Gastrocnemius medialis (tissue), 4 donors: ENCODE results near the gene ZNF574. TPM values are rescaled to one million over a fixed set of nuclear protein-coding genes. Genes with fewer than 3 reads are reported as not detected.

Source experiments
- ATAC-seq, 2 donors: fragments of 150-250 bp; one replicate each; pipeline ENCODE4 v1.9.1; 2016
- DNase-seq, 2 donors: peaks; one replicate each; pipeline ENCODE4 v3.0.0-alpha.2; 2019
- H3K27ac ChIP-seq, 4 donors: fragments of 200-600 bp; sonication (generic); 1 replicate in 1 of 4; 2 replicates in 3 of 4; pipeline ENCODE4 v1.5.1; 2016 to 2018; ENCODE audit warnings: mild to moderate bottlenecking in 2 of 4, moderate library complexity in 1 of 4
- H3K27me3 ChIP-seq, 3 donors: fragments of 200-600 bp; sonication (generic) in 2 of 3; 1 replicate in 1 of 3; 2 replicates in 2 of 3; pipeline versions ENCODE4 v1.5.1 to v1.6.0; 2016 to 2019; ENCODE audit warnings: mild to moderate bottlenecking in 1 of 3, moderate library complexity in 1 of 3
- H3K36me3 ChIP-seq, 2 donors: fragments of 200-600 bp; sonication (generic) in 1 of 2; one replicate each; pipeline ENCODE4 v1.5.1; 2017 to 2018
- H3K4me1 ChIP-seq, 2 donors: fragments of 200-600 bp; sonication (generic) in 1 of 2; one replicate each; pipeline ENCODE4 v1.5.1; 2016 to 2017; ENCODE audit warnings: mild to moderate bottlenecking in 2 of 2
- H3K4me3 ChIP-seq, 4 donors: fragments of 200-600 bp; sonication (generic) in 3 of 4; 1 replicate in 1 of 4; 2 replicates in 3 of 4; pipeline ENCODE4 v1.5.1; 2016 to 2019; ENCODE audit warnings: mild to moderate bottlenecking in 2 of 4
- H3K9me3 ChIP-seq, 3 donors: fragments of 200-600 bp; sonication (generic) in 2 of 3; 1 replicate in 1 of 3; 2 replicates in 2 of 3; pipeline ENCODE4 v1.5.1; 2016 to 2019
- CTCF ChIP-seq, 5 experiments: fragments of 450-650 bp in 3 of 5; fragments of 200-600 bp in 2 of 5; sonication (generic) in 2 of 5; IDR thresholded peaks in 4 of 5; conservative IDR thresholded peaks in 1 of 5; 1 replicate in 4 of 5; 2 replicates in 1 of 5; pipeline ENCODE4 v1.5.1; 2016 to 2019; ENCODE audit warnings: antibody characterized with exemption in 5 of 5, mild to moderate bottlenecking in 3 of 5, moderate library complexity in 3 of 5
- POLR2A ChIP-seq, 2 donors: fragments of 450-650 bp; IDR thresholded peaks; one replicate each; pipeline ENCODE4 v1.6.1; 2017; ENCODE audit warnings: antibody characterized with exemption in 2 of 2, mild to moderate bottlenecking in 2 of 2, moderate library complexity in 2 of 2
- in situ Hi-C, 4 donors: fragments of 200-750 bp; cut with MboI; loops; one replicate each; pipeline versions ENCODE4 v1.15.0 to v1.8.0; 2017; ENCODE audit warnings: low sequenced_read_pairs in 4 of 4
- intact Hi-C: fragments of 100-400 bp; cut with DNase I; formaldehyde crosslinking; loops from one replicate; pipeline ENCODE4 v1.15.1; 2023; ENCODE audit warnings: low total_unique reads
- total RNA-seq, 4 donors: library from RNA; depleted of rRNA; stranded (reverse); fragments of >200 nt; gene quantifications; one replicate each; pipeline versions ENCODE4 v1.1.0 to v1.2.3, GENCODE V29; 2016

Gene ZNF574
- total RNA-seq, 4 donors from 2014 or later: 10.8 to 15.1 (median 13.8) TPM

GRCh38 chr19:42083537-42083936 lies 7.6 kb downstream of the ZNF574 start:
- no peak for TF ChIP-seq CTCF (IDR thresholded peaks at IDR 0.05 in 4 of 5, conservative IDR thresholded peaks at IDR 0.05 in 1 of 5)
- TF ChIP-seq POLR2A (IDR thresholded peaks at IDR 0.05): no peak
- in situ Hi-C loops (no loop called here), intact Hi-C loops (no loop called here)
- ATAC-seq: no peak
- no peak overlapping the region for H3K27ac ChIP-seq
- DNase-seq: no peak
- H3K9me3 ChIP-seq: no peaks in the 10 kb centered on the region
- no peaks in the 10 kb centered on the region for H3K4me1 ChIP-seq
- H3K4me3 ChIP-seq: no peak overlapping the region
- no peaks in the 10 kb centered on the region for H3K27me3 ChIP-seq
- peaks cover 0 to 37% of the 10 kb centered on the region in 2 donors for H3K36me3 ChIP-seq

DNA sequence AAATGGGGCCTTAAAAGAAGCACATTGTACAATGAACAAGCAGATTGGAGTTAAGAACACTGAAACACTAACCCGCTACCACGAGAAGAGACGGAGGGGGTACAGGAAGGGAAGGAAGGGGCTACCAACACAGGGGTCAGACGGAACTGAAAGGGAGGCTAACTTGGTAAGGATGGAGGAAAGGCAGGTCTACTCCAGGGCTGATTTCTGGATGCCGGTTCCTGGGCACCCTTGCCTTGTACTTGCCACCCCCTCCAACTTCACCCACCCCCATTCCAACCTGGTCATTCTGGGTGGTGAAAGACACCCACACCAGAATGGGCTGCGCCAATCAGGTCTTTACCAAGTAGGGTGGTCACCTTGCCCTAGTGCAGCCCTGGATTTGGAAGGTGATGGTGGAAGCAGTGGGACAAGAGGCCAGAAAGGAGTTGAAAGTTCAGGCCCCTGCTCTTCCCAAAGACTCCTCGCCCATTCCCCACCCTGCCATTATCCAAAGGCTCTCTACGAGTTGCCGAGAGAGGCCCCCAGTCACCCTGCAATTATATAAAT lies 10.3 kb downstream of the ZNF574 start:
- no peak for TF ChIP-seq CTCF (IDR thresholded peaks at IDR 0.05 in 4 of 5, conservative IDR thresholded peaks at IDR 0.05 in 1 of 5)
- TF ChIP-seq POLR2A (IDR thresholded peaks at IDR 0.05): no peak
- intact Hi-C loops (no loop called here), in situ Hi-C loops (no loop called here)
- DNase-seq (no peak), ATAC-seq (no peak)
- no peak overlapping the region for H3K27ac ChIP-seq
- H3K36me3 ChIP-seq: peaks cover 0 to 9% of the 10 kb centered on the region in 2 donors
- H3K27me3 ChIP-seq: no peaks in the 10 kb centered on the region
- no peak overlapping the region for H3K4me3 ChIP-seq
- H3K9me3 ChIP-seq: no peaks in the 10 kb centered on the region
- H3K4me1 ChIP-seq: no peaks in the 10 kb centered on the region

DNA sequence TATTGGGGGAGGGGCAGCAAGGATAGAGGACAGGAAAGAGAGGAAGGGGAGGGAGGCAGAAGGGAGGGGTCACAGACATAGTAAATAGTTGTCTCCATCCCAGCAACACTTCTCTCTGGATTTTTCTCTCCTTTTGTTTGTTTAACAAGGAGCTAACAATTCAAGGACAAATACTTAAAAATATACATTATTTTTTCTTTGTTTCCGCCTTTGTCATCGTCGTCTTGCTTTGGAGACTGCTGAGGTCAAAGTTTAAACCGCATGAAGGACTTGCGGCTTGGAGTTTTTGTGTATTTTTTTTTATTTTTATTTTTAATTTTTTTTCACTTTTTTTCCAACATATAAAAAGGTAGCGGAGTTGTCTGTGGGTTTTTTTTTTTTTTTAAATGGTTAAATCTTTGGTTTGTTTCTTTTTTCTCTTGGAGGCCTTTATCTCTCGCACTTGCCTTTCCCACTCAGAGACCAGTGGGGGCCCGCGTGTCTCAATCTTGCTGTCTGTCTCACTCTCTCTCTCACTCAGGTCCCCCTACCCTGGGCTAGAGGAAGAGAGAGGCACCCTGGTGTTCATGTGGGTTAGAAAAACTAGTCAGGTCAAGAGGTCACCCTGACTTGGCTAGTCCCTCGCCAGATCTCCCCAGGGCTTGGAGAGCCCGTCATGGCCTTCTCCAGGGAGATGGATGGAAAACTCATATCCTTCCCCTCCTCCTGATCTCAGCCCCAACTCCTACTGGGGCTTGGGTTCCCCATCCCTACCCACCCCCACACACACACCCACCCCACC lies 11.0 kb downstream of the ZNF574 start:
- Histone ChIP-seq H3K4me1 (no peaks in the 10 kb centered on the region), H3K4me3 (no peak overlapping the region), H3K27ac (no peak overlapping the region), H3K36me3 (peaks cover 0 to 6% of the 10 kb centered on the region in 2 donors), H3K9me3 (no peaks in the 10 kb centered on the region), H3K27me3 (no peaks in the 10 kb centered on the region)
- ATAC-seq: no peak
- in situ Hi-C loops (no loop called here), intact Hi-C loops (no loop called here)
- TF ChIP-seq CTCF (IDR thresholded peaks at IDR 0.05 in 4 of 5, conservative IDR thresholded peaks at IDR 0.05 in 1 of 5): no peak
- TF ChIP-seq POLR2A (IDR thresholded peaks at IDR 0.05): no peak
- DNase-seq: no peak

DNA sequence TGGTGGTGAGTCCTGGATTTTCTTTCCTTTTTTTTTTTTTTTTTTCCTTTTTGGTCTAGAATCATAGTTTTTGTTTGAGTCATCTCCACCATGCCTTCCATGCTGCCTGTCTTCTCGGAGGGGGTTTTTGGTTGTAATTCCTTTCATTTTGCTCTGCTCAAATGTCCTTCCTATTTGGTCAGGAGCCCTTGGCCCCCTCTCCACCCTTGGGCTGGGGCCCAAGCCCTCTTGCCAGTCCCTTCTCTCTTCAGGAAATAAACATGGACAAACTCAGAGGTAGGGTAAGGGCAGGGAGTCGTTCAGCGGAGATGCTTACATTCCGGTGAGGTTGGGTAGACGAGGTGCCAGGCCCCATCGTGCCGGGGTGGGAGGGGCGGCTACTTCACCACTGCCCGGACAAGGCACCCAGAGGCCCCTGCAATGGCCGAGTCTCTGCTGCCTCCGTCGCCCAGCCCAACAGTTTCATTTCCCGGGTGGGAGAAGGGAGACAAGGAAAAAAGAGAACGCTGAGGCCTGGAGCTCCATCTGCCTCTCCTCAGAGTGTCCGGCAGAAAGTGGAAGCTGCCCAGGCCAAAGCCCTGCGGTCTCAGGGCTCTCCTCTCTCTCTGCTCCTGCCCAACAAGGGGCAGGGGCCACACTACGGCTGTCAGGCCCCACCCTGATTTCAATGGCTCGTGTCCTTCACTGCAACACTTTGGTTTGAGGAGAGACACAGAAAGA lies 12.7 kb downstream of the ZNF574 start:
- DNase-seq (no peak), ATAC-seq (no peak)
- intact Hi-C loops (no loop called here), in situ Hi-C loops (no loop called here)
- Histone ChIP-seq H3K4me3 (no peak overlapping the region), H3K9me3 (no peaks in the 10 kb centered on the region), H3K4me1 (no peaks in the 10 kb centered on the region), H3K27ac (peak overlapping the region in 3 of 4 donors; percentile 41 to 49 (median 44)), H3K36me3 (no peaks in the 10 kb centered on the region), H3K27me3 (no peaks in the 10 kb centered on the region)
- TF ChIP-seq CTCF (IDR thresholded peaks at IDR 0.05 in 4 of 5, conservative IDR thresholded peaks at IDR 0.05 in 1 of 5): no peak
- TF ChIP-seq POLR2A (IDR thresholded peaks at IDR 0.05): no peak
